PFSK-1 (cell line): ENCODE measurements around the gene MOG. TPM values are rescaled to one million over a fixed set of nuclear protein-coding genes. Genes with fewer than 3 reads are reported as not detected.

Experiments used
- FOXP2 ChIP-seq: optimal IDR thresholded peaks from 2 replicates; pipeline ENCODE3; 2011; ENCODE audit warnings: borderline replicate concordance, control low read depth, inconsistent platforms; ENCODE audit not compliant: insufficient read depth; ENCODE audit errors: extremely low read length, extremely low read depth
- POLR2AphosphoS5 ChIP-seq: IDR thresholded peaks from 2 replicates; pipeline ENCODE4 v1.6.1; 2012; ENCODE audit warnings: low read depth, mild to moderate bottlenecking, control low read depth, low read length, moderate library complexity
- REST ChIP-seq, 2 experiments: IDR thresholded peaks; 2 replicates each; pipeline versions ENCODE4 v1.6.1 to v1.8.0; 2011 to 2012; ENCODE audit warnings: low read depth in 2 of 2, low read length in 2 of 2, control low read depth in 1 of 2, inconsistent platforms in 1 of 2, mild to moderate bottlenecking in 1 of 2, moderate library complexity in 1 of 2; ENCODE audit not compliant: insufficient read depth in 1 of 2
- SIN3A ChIP-seq: IDR thresholded peaks from 2 replicates; pipeline ENCODE4 v1.6.1; 2012; ENCODE audit warnings: mild to moderate bottlenecking, low read length, moderate library complexity, borderline replicate concordance; ENCODE audit not compliant: insufficient read depth
- TAF1 ChIP-seq: IDR thresholded peaks from 2 replicates; pipeline ENCODE4 v1.6.1; 2012; ENCODE audit warnings: low read length, control low read depth, borderline replicate concordance; ENCODE audit not compliant: insufficient read depth
- polyA plus RNA-seq: library from polyadenylated mRNA; unstranded; fragments of >200 nt; gene quantifications from one replicate; pipeline ENCODE4 v1.2.1, GENCODE V29; 2012; ENCODE audit warnings: low read depth, missing spikeins; ENCODE audit not compliant: insufficient read length

Gene MOG
- not detected for polyA plus RNA-seq

GRCh38 chr6:29656798-29657197, at the start of gene MOG:
MOG (plus strand) TSS chr6:29657092; CDS start chr6:29657210, 118 bp downstream.
- TF ChIP-seq REST (IDR thresholded peaks at IDR 0.05; ENCODE audit: insufficient read depth in 1 of 2, low read depth in 2 of 2, low read length in 2 of 2) = no peak

GRCh38 chr6:29608131-29608530, 48.8 kb upstream of the MOG start:
- TF ChIP-seq SIN3A (no peak), REST (IDR thresholded peaks at IDR 0.05; ENCODE audit: insufficient read depth in 1 of 2, low read depth in 2 of 2, low read length in 2 of 2) (no peak), POLR2AphosphoS5 (no peak), FOXP2 (no peak), TAF1 (no peak)

- TF ChIP-seq SIN3A (no peak), FOXP2 (no peak), TAF1 (no peak), POLR2AphosphoS5 (no peak), REST (IDR thresholded peaks at IDR 0.05; ENCODE audit: insufficient read depth in 1 of 2, low read depth in 2 of 2, low read length in 2 of 2) (no peak)
Observed at GRCh38 chr6:29610540-29610939, 46.4 kb upstream of the MOG start.

- no peak for TF ChIP-seq REST (IDR thresholded peaks at IDR 0.05; ENCODE audit: insufficient read depth in 1 of 2, low read depth in 2 of 2, low read length in 2 of 2)
- no peak for TF ChIP-seq TAF1
- no peak for TF ChIP-seq SIN3A
- TF ChIP-seq FOXP2 = no peak
- TF ChIP-seq POLR2AphosphoS5 = no peak
Observed at GRCh38 chr6:29611426-29611825, 45.5 kb upstream of the MOG start.

GRCh38 chr6:29617782-29618554, 38.9 kb upstream of the MOG start:
- no peak for TF ChIP-seq REST (IDR thresholded peaks at IDR 0.05; ENCODE audit: insufficient read depth in 1 of 2, low read depth in 2 of 2, low read length in 2 of 2)
- no peak for TF ChIP-seq FOXP2
- TF ChIP-seq TAF1 = no peak
- no peak for TF ChIP-seq POLR2AphosphoS5
- no peak for TF ChIP-seq SIN3A
